Measurements from ENCODE around the gene GCN1.

The GCN1 gene

GRCh38 chr12:120167529-120168095 lies 26.9 kb downstream of the GCN1 start:
- TF ChIP-seq CTCF (conservative IDR thresholded peaks at IDR 0.05) (no peak), ZFX (IDR thresholded peaks at IDR 0.05) (no peak)
- no peak overlapping the region for H3K27ac ChIP-seq

- no peak for TF ChIP-seq ZFX (IDR thresholded peaks at IDR 0.05)
- no peak for TF ChIP-seq CTCF (conservative IDR thresholded peaks at IDR 0.05)
- no peak overlapping the region for H3K27ac ChIP-seq
Observed at GRCh38 chr12:120164293-120164692, 30.2 kb downstream of the GCN1 start.

- no peak overlapping the region for H3K27ac ChIP-seq
- TF ChIP-seq CTCF (conservative IDR thresholded peaks at IDR 0.05) (no peak), ZFX (IDR thresholded peaks at IDR 0.05) (no peak)
Observed at GRCh38 chr12:120162763-120163162, 31.8 kb downstream of the GCN1 start.

- H3K27ac ChIP-seq = no peak overlapping the region
- TF ChIP-seq CTCF (conservative IDR thresholded peaks at IDR 0.05) (no peak), ZFX (IDR thresholded peaks at IDR 0.05) (no peak)
Observed at GRCh38 chr12:120161852-120162251, 32.7 kb downstream of the GCN1 start.

GRCh38 chr12:120159509-120160237 lies 34.8 kb downstream of the GCN1 start:
- H3K27ac ChIP-seq = no peak overlapping the region
- TF ChIP-seq CTCF (conservative IDR thresholded peaks at IDR 0.05) = no peak
- TF ChIP-seq ZFX (IDR thresholded peaks at IDR 0.05) = no peak

GRCh38 chr12:120158351-120158750 lies 36.2 kb downstream of the GCN1 start:
- H3K27ac ChIP-seq = no peak overlapping the region
- TF ChIP-seq ZFX (IDR thresholded peaks at IDR 0.05) (no peak), CTCF (conservative IDR thresholded peaks at IDR 0.05) (no peak)

GRCh38 chr12:120157678-120158077 lies 36.8 kb downstream of the GCN1 start:
- TF ChIP-seq ZFX (IDR thresholded peaks at IDR 0.05) = no peak
- TF ChIP-seq CTCF (conservative IDR thresholded peaks at IDR 0.05) = no peak

More at GRCh38 chr12:120157678-120158077, 36.8 kb downstream of the GCN1 start:
- no peak overlapping the region for H3K27ac ChIP-seq

Measured in C4-2B (cell line).